ENCODE results near the gene OSBPL5.

DNA sequence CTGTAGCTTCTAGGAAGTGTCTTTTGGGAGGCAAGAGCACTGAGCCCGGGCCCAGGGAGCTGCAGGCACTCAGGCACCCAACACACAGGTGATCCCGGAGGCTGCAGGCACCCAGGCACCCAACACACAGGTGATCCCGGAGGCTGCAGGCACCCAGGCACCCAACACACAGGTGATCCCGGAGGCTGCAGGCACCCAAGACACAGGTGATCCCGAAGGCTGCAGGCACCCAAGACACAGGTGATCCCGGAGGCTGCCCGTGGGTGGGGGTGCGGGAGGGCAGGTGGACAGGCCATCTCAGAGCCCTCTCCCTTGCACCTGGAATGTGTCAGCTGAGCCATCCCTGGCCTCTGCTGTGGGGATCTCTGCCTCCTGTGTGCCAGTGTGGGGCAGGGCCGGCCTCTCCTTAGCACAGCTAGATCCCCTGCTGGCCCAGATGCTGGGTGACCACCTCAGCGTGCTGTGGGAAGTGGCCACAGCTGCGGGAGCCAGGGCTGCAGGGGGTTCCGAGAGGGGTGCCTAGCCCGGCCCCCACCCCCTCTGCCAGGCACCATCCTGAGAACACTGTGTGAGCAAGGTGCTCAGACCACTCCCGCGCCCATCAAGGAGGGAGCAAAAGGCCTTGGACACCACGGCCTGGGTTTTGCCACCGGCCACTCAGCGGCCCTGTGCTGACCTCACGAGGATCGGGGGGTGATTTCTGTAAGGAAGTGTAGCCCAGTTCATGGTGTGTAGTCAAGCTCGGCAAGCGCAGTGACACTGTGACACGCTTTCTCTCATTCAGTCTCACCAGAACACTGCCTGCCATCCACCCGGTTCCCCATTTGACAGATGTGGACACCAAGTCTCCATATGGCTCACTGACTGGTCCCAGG, 39.3 kb upstream of the OSBPL5 start:
- TF ChIP-seq, protein P1, sequence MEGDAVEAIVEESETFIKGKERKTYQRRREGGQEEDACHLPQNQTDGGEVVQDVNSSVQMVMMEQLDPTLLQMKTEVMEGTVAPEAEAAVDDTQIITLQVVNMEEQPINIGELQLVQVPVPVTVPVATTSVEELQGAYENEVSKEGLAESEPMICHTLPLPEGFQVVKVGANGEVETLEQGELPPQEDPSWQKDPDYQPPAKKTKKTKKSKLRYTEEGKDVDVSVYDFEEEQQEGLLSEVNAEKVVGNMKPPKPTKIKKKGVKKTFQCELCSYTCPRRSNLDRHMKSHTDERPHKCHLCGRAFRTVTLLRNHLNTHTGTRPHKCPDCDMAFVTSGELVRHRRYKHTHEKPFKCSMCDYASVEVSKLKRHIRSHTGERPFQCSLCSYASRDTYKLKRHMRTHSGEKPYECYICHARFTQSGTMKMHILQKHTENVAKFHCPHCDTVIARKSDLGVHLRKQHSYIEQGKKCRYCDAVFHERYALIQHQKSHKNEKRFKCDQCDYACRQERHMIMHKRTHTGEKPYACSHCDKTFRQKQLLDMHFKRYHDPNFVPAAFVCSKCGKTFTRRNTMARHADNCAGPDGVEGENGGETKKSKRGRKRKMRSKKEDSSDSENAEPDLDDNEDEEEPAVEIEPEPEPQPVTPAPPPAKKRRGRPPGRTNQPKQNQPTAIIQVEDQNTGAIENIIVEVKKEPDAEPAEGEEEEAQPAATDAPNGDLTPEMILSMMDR (IDR thresholded peaks at IDR 0.05), result no peak
- TF ChIP-seq POLR2AphosphoS5 (IDR thresholded peaks at IDR 0.05) (no peak), POLR2A (IDR thresholded peaks at IDR 0.05; ENCODE audit: low read depth) (no peak)
